GM18520 (cell line): Measurements from ENCODE around the gene CDR2L.
A peak's percentile ranks its signal among the peaks of the same experiment; 100 is the strongest.
"Not testable (repeated sequence)": the region's sequence is repeated elsewhere in the genome, so short reads cannot be mapped to it uniquely, and the experiment has no call there.

Source experiments
- ATAC-seq: cut with Tn5 transposase; IDR thresholded peaks from one replicate; pipeline ENCODE4 v1.9.1; 2021; ENCODE audit not compliant: unreplicated experiment

Gene CDR2L

DNA sequence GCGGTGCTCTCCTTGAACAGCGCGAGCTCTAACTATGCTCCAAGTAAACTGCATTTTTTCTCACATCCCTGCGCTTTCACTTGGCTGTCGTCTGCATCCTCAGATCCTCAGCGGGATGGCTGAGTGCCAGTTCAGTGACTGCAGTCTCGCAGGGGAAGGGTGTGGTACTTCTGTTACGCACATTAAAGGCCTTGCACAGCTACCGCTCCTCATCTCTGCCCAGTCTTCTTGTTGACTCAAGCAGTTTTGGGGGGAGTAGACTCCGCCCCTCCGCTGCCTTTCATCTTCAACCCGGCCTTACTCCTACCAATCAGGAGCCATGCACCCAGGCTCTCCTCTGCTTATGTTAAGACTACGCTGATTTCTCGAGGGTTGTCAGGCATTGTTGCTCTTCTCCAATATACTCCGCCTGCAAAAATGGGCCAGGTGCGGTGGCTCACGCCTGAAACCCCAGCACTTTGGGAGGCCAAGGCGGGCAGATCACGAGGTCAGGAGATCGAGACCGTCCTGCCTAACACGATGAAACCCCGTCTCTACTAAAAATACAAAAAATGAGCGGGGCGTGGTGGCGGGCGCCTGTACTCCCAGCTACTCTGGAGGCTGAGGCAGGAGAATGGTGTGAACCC is 49.3 kb downstream of the CDR2L start:
- no peak for ATAC-seq

DNA sequence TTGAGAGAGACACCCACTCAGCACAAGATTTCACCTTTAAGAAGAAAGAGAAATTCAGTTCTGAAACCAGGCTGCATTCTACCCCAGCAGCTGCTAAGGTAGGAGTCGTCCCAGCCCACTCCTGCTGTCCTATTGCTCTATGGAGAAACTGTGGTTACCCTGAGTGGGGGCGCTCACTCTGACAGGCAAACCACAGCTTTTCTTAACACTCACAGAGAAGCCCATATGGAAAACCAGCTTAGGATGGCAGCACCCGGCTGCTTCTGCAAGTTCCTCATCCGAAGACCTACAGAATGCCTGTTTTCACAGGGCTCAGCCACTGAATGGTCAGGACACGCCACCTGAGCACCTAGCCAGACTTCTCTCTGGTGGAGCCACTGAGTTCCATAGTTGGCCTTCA is 51.8 kb downstream of the CDR2L start:
- no peak for ATAC-seq

GRCh38 chr17:75041656-75042280 is 54.3 kb downstream of the CDR2L start:
- ATAC-seq = no peak

DNA sequence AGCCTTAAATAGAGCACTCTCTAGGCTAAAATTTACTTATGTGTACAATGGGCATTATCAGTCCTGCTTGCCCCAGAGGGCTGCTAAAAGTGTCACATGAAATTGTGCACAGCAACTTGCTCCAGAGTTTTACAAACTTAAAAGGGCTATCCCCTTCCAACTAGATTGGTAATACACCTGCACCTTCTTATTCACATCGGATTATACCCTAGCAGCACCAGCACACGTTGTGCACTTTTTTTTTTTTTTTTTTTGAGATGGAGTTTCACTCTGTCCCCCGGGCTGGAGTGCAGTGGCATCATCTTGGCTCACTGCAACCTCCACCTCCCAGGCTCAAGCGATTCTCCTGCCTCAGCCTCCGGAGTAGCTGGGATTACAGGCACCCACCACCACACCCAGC is 56.4 kb downstream of the CDR2L start:
- not testable (repeated sequence) for ATAC-seq

DNA sequence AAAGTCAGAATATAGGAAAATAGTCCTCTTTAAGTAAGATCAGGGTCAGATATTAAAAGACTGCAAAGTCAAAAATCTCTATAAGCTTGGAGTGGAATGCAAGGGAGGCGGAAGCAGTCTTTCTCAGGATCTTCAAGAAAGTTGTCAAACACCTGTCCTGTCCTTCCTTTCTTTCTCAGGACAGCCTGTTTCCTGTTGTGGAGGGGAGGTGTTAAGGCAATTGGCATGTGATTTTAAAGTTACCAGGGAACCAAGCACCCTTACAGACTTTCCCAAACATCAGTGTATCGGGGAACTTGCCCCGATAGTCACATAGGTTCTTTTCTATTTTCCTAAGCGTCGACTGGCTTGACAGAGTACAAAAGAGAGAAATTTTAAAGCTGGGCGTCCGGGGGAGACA is 57.3 kb downstream of the CDR2L start:
- no peak for ATAC-seq

DNA sequence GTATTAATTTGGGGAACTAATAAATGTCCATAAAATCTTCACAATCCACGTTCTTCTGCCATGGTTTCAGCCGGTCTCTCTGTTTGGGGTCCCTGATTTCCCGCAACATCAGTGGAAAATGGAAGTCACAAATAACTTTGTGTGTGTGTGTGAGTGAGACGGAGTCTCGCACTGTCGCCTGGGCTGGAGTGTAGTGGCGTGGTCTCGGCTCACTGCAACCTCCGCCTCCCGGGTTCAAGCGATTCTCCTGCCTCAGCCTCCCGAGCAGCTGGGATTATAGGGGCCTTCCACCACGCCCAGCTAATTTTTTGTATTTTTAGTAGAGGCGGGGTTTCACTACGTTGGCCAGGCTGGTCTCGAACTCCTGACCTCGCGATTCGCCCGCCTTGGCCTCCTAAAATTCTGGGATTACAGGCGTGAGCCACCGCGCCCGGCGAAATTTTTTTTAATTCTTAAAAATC is 58.5 kb downstream of the CDR2L start:
- ATAC-seq = not testable (repeated sequence)

DNA sequence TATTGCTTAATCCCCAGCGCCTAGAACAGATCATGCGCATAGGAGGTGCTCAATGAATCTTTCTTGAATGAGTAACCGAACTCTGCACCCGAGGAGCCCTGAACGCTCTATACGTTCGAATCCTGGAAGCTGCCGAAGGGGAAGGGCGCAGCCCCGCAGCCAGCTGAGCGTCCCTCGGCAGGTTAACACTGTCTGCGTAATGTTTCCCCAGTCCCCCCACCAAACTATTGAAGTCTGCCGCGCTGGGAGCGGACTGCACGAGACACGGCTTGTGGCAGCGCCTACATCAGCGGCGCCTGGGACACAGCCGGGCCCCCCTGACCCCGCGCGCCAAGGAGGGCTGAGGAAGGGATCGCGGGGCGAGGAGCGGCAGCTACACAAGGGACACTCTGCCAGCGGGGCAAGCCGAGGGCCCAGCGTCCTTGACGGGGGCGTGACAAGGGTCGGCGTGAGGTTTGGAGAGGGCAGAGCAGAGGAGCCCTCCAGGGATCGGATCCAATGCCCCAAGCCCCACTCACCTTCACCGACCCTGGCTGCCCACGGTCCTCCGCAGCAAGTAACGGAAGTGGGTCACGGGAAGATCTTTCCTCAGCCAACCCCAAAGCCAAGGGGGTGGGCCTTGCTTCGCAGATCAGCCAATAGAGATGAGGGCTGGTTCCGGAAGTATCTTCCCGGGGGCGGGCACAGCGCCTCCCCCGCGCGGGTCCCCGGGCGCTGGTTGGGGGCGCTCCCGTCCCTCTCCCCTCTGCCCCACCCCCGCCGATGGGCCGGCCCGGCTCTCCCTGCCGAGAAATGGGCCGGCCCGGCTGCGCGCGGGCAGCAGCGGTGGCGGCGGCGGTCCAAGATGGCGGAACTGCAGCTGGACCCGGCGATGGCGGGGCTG is 59.2 kb downstream of the CDR2L start, which contains the start of the genes ATP5PD and KCTD2:
Gene ATP5PD (minus strand): TSS at position 563 of the 883 bp plus-strand sequence. CDS start 4,319 bp downstream, outside the sequence.
Gene KCTD2 (plus strand): TSS at position 819 of the 883 bp plus-strand sequence. CDS start 26 bp downstream, at position 845.
- ATAC-seq = peak; percentile 97

DNA sequence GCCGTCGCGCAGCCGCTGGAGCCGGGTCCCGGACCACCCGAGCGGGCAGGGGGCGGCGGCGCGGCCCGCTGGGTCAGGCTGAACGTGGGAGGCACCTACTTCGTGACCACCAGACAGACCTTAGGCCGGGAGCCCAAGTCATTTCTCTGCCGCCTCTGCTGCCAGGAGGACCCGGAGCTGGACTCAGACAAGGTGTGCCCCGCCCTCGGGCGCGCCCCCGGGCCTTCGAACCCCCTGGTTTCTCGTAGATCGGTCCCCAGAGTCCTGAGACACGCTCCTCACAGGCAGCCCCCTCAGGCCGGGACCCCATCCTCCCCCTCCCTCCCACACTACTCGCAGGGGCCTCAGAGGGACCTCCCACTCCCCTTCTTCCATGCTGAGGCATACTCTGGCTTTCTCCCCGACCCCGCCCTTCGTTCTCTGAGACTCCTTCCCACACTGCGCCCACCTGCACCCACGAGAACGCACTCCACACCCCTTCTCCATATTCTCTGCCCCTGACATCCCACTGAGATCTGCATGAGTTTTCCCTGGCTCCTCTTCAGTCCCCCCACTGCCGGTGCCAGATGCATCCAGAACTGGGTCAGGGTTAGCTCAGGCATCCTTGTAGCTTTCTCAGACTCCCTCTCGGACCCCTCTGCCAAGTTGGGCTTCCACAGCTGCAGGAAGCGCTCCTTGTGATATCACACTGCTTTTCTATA is 60.1 kb downstream of the CDR2L start:
- peak; percentile 4 for ATAC-seq

DNA sequence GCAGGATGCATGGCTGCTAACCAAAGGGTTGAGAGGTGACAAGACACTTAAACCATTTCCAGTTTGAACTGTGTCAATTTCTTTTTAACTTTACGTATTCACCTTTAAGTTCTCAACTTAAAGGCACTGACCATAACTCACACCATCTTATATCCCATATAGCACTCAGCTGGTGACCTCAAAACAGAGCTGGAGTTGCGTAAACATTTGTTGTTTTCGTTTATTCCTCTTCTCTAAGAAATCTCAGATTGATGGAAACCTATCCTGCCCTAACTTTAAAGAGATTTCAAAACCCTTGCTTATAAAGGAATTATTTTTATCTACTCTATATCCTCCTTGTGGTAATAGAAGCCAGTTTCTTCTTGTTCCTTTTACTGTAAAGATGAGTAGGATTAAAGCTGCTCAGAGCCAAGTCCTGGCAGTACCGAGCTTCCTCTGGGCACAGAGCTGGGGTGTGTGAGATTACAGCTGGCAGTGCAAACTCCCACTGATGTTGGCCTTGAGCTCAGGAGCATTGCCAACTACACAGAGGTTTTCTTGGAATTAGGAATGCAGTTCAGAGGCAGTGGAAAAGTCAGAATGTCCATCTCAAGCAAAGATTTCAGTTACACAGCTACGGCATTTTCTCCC is 60.9 kb downstream of the CDR2L start:
- no peak for ATAC-seq

DNA sequence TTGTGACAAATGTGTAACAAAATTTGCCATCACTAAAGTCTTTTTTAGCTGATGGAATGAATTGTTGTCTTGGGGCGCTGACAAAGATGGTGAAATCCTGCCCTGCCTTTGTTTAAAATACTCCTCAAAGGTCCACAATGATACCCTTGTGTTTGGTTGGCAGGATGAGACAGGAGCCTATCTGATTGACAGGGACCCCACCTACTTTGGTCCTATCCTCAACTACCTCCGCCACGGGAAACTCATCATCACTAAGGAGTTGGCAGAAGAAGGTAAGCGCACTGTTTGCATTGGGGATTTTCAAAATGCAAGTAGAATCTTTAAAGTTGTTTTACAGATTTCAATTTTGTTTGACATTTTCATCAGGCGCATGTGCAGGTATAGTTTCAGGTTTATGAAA is 61.6 kb downstream of the CDR2L start:
- ATAC-seq = no peak

- no peak for ATAC-seq
Observed at GRCh38 chr17:75049706-75050105, 62.3 kb downstream of the CDR2L start.

- no peak for ATAC-seq
Observed at GRCh38 chr17:75051941-75052340, 64.5 kb downstream of the CDR2L start.
